ENCODE measurements around the gene TGDS.

The TGDS gene

DNA sequence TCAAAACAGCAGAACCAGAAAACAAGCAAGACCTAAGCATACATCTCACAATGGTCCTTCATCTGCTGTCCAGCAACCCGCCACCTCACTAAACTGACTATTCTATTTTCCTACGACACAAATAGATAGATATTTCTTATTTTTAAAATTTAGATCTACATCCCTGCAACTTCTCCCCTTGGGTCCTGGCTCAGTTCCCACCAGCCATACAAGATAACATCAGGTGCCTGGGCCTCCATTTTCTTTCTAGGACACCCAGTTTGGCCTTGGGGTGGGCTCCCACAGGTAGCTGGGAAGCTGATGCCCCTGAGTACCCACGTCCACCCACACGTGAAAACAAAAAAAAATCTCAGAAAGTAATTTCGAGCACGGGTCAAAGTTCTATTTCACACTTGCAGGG is 47.6 kb downstream of the TGDS start:
- Histone ChIP-seq H3K4me3 (ENCODE audit: low read depth, low read length, poor library complexity, severe bottlenecking) (peak overlapping the region; percentile 64), H4K20me1 (ENCODE audit: insufficient read depth, low read length) (no peaks in the 10 kb centered on the region), H3K9me2 (ENCODE audit: low read depth, low read length) (no peaks in the 10 kb centered on the region), H3K9ac (ENCODE audit: low read length) (peak overlapping the region; percentile 71), H3K27me3 (ENCODE audit: insufficient read depth, low read length) (no peaks in the 10 kb centered on the region), H3K79me2 (ENCODE audit: insufficient read depth, low read length) (no peaks in the 10 kb centered on the region), H3K9me3 (ENCODE audit: low read length) (no peaks in the 10 kb centered on the region), H3K27ac (ENCODE audit: low read depth, low read length, poor library complexity, severe bottlenecking) (peak overlapping the region; percentile 87), H3K4me2 (ENCODE audit: low read length) (peak overlapping the region; percentile 77), H3K4me1 (ENCODE audit: insufficient read depth, low read length, severe bottlenecking) (peaks cover 34% of the 10 kb centered on the region), H2AFZ (ENCODE audit: low read length) (peak overlapping the region; percentile 10; the same call in 1 of the 2 replicates), H3F3A (ENCODE audit: insufficient read depth, low read length) (no peaks in the 10 kb centered on the region), H3K36me3 (ENCODE audit: insufficient read depth, low read length) (no peaks in the 10 kb centered on the region)
- TF ChIP-seq, protein P1, sequence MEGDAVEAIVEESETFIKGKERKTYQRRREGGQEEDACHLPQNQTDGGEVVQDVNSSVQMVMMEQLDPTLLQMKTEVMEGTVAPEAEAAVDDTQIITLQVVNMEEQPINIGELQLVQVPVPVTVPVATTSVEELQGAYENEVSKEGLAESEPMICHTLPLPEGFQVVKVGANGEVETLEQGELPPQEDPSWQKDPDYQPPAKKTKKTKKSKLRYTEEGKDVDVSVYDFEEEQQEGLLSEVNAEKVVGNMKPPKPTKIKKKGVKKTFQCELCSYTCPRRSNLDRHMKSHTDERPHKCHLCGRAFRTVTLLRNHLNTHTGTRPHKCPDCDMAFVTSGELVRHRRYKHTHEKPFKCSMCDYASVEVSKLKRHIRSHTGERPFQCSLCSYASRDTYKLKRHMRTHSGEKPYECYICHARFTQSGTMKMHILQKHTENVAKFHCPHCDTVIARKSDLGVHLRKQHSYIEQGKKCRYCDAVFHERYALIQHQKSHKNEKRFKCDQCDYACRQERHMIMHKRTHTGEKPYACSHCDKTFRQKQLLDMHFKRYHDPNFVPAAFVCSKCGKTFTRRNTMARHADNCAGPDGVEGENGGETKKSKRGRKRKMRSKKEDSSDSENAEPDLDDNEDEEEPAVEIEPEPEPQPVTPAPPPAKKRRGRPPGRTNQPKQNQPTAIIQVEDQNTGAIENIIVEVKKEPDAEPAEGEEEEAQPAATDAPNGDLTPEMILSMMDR (IDR thresholded peaks at IDR 0.05; ENCODE audit: low read length), result no peak
- no peak for TF ChIP-seq EZH2 (IDR thresholded peaks at IDR 0.05; ENCODE audit: borderline replicate concordance, low read length)

DNA sequence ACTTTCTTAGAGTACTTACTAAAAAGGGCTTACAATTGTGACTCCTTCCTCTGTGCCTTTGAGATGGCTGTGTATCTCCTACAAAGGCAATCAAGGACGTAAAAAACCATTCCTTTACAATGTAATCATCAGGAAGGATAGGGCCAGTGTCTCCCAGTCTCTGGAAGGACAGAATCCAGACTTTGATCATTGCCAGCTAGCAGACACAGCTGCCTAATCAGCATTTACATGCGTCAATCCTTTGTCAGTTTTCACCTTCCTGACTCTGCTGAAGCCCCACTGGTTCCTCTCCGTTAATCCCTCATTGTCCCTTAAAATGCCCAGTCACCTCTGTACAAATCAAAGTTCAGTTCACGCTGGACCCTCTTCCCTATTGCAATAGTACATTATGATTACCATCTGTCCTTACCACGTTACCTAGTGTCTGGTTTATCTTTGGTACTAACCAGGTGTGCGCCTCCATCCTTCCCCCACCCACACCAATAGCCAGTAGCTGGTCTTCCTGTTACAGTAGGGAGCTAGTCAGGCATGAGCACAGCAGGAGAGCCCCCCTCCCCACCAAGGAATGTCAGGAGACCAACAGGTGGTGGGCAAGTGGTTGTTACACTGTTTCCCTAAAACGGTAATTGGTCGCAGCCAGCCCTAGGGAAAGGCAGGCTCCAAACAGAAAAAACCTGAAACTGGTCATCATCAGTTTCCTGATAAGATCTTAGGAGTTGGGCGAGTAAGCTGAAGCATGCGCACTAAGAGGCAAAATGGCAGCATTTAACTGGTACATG is 49.7 kb downstream of the TGDS start:
- TF ChIP-seq, protein P1 (IDR thresholded peaks at IDR 0.05; ENCODE audit: low read length), result no peak
- TF ChIP-seq EZH2 (IDR thresholded peaks at IDR 0.05; ENCODE audit: borderline replicate concordance, low read length), result no peak
- Histone ChIP-seq H3K4me1 (ENCODE audit: insufficient read depth, low read length, severe bottlenecking) (peaks cover 23% of the 10 kb centered on the region), H3K4me2 (ENCODE audit: low read length) (no peak overlapping the region), H3K9ac (ENCODE audit: low read length) (no peak overlapping the region), H3K9me3 (ENCODE audit: low read length) (no peaks in the 10 kb centered on the region), H4K20me1 (ENCODE audit: insufficient read depth, low read length) (no peaks in the 10 kb centered on the region), H3K79me2 (ENCODE audit: insufficient read depth, low read length) (no peaks in the 10 kb centered on the region), H3K36me3 (ENCODE audit: insufficient read depth, low read length) (no peaks in the 10 kb centered on the region), H3K27ac (ENCODE audit: low read depth, low read length, poor library complexity, severe bottlenecking) (no peak overlapping the region), H2AFZ (ENCODE audit: low read length) (no peak overlapping the region), H3F3A (ENCODE audit: insufficient read depth, low read length) (no peaks in the 10 kb centered on the region), H3K9me2 (ENCODE audit: low read depth, low read length) (no peaks in the 10 kb centered on the region), H3K4me3 (ENCODE audit: low read depth, low read length, poor library complexity, severe bottlenecking) (no peak overlapping the region), H3K27me3 (ENCODE audit: insufficient read depth, low read length) (no peaks in the 10 kb centered on the region)

DNA sequence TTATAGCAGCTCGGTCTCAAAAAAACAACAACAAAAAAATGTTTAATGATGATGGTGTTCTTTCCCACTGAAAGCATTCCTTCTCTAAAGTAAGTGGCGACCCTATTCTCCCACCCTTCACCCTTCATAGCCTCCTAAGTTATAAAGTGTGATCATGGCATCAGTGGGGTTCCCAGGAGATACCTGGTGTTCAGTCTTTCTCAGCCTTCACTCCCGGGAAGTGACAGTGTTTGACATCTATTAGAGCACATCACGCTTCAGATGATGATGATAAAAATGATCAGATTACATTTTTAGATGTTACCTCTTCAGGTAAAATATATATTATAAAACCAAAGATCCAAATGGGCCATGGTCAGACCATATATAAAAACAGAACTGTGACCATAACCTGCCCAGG is 51.0 kb downstream of the TGDS start:
- H3K36me3 ChIP-seq (ENCODE audit: insufficient read depth, low read length), result no peaks in the 10 kb centered on the region
- no peaks in the 10 kb centered on the region for H3K79me2 ChIP-seq (ENCODE audit: insufficient read depth, low read length)
- no peak overlapping the region for H2AFZ ChIP-seq (ENCODE audit: low read length)
- H3K4me3 ChIP-seq (ENCODE audit: low read depth, low read length, poor library complexity, severe bottlenecking), result no peak overlapping the region
- no peaks in the 10 kb centered on the region for H3K9me2 ChIP-seq (ENCODE audit: low read depth, low read length)
- H4K20me1 ChIP-seq (ENCODE audit: insufficient read depth, low read length), result no peaks in the 10 kb centered on the region
- H3K9me3 ChIP-seq (ENCODE audit: low read length), result no peaks in the 10 kb centered on the region
- H3K27ac ChIP-seq (ENCODE audit: low read depth, low read length, poor library complexity, severe bottlenecking), result no peak overlapping the region
- H3K9ac ChIP-seq (ENCODE audit: low read length), result no peak overlapping the region
- no peaks in the 10 kb centered on the region for H3K27me3 ChIP-seq (ENCODE audit: insufficient read depth, low read length)
- H3K4me1 ChIP-seq (ENCODE audit: insufficient read depth, low read length, severe bottlenecking), result peaks cover 10% of the 10 kb centered on the region
- no peak overlapping the region for H3K4me2 ChIP-seq (ENCODE audit: low read length)
- TF ChIP-seq, protein P1 (IDR thresholded peaks at IDR 0.05; ENCODE audit: low read length), result no peak
- TF ChIP-seq EZH2 (IDR thresholded peaks at IDR 0.05; ENCODE audit: borderline replicate concordance, low read length), result no peak
- no peaks in the 10 kb centered on the region for H3F3A ChIP-seq (ENCODE audit: insufficient read depth, low read length)

All from OCI-LY1 (cell line).